IMR-90 (cell line): ENCODE measurements around the gene VDR.

Experiments used
- BHLHE40 ChIP-seq: fragments of 150-350 bp; IDR thresholded peaks from 2 replicates; pipeline ENCODE4 v1.6.1; 2016; ENCODE audit warnings: mild to moderate bottlenecking, low read depth, low read length
- CEBPB ChIP-seq: IDR thresholded peaks from 2 replicates; pipeline ENCODE4 v1.6.1; 2012; ENCODE audit warnings: low read depth, low read length, improper control_type of control experiment
- CTCF ChIP-seq: conservative IDR thresholded peaks from 2 replicates; pipeline ENCODE4 v1.5.1; 2012; ENCODE audit warnings: mild to moderate bottlenecking, low read depth, low read length, improper control_type of control experiment
- ELK1 ChIP-seq: fragments of 150-350 bp; IDR thresholded peaks from 2 replicates; pipeline ENCODE4 v1.6.1; 2016; ENCODE audit warnings: low read depth, mild to moderate bottlenecking, low read length, moderate library complexity, borderline replicate concordance
- MXI1 ChIP-seq: IDR thresholded peaks from 2 replicates; pipeline ENCODE4 v1.6.1; 2012; ENCODE audit warnings: low read depth, mild to moderate bottlenecking, low read length, moderate library complexity, borderline replicate concordance
- POLR2A ChIP-seq: IDR thresholded peaks from 2 replicates; pipeline ENCODE4 v1.6.1; 2012; ENCODE audit warnings: mild to moderate bottlenecking, low read depth, low read length
- SMC3 ChIP-seq: fragments of 150-350 bp; IDR thresholded peaks from 2 replicates; pipeline ENCODE4 v1.6.1; 2016; ENCODE audit warnings: low read depth, mild to moderate bottlenecking, antibody characterized with exemption, low read length, moderate library complexity
- TF ChIP-seq, protein P1 (sequence below): fragments of 150-350 bp; IDR thresholded peaks from 2 replicates; pipeline ENCODE4 v1.6.1; 2017; ENCODE audit warnings: mild to moderate bottlenecking, antibody characterized with exemption, low read length, low read depth

GRCh38 chr12:47854531-47854930 is 50.3 kb downstream of the VDR start:
- no peak for TF ChIP-seq ELK1
- no peak for TF ChIP-seq POLR2A
- no peak for TF ChIP-seq CTCF
- no peak for TF ChIP-seq MXI1
- TF ChIP-seq BHLHE40, result no peak
- no peak for TF ChIP-seq CEBPB
- no peak for TF ChIP-seq SMC3
- TF ChIP-seq, protein P1, sequence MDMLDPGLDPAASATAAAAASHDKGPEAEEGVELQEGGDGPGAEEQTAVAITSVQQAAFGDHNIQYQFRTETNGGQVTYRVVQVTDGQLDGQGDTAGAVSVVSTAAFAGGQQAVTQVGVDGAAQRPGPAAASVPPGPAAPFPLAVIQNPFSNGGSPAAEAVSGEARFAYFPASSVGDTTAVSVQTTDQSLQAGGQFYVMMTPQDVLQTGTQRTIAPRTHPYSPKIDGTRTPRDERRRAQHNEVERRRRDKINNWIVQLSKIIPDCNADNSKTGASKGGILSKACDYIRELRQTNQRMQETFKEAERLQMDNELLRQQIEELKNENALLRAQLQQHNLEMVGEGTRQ, result no peak
